OCI-M1 (cell line): Measurements from ENCODE around the gene DNAJB6.
"Not testable (repeated sequence)": the region's sequence is repeated elsewhere in the genome, so short reads cannot be mapped to it uniquely, and the experiment has no call there.

Experiments used
- DNase-seq: peaks from one replicate; lab custom pipeline; 2025; lab: John Stamatoyannopoulos, UW

DNAJB6 gene

GRCh38 chr7:157442993-157443831 lies 106.4 kb downstream of the DNAJB6 start:
- no peak for DNase-seq

GRCh38 chr7:157444011-157444842 lies 107.4 kb downstream of the DNAJB6 start:
- no peak for DNase-seq

- DNase-seq = no peak
Measured at GRCh38 chr7:157444843-157445135, 108.0 kb downstream of the DNAJB6 start.

GRCh38 chr7:157445246-157445955 lies 108.6 kb downstream of the DNAJB6 start:
- no peak for DNase-seq

- no peak for DNase-seq
Measured at GRCh38 chr7:157445956-157446295, 109.1 kb downstream of the DNAJB6 start.

- DNase-seq = no peak
Measured at GRCh38 chr7:157446322-157446721, 109.5 kb downstream of the DNAJB6 start.

- DNase-seq = not testable (repeated sequence)
Measured at GRCh38 chr7:157454003-157454402, 117.2 kb downstream of the DNAJB6 start.

- no peak for DNase-seq
Measured at GRCh38 chr7:157457355-157458253, 120.8 kb downstream of the DNAJB6 start.

GRCh38 chr7:157458254-157458633 lies 121.4 kb downstream of the DNAJB6 start:
- DNase-seq = no peak

GRCh38 chr7:157459966-157460365 lies 123.2 kb downstream of the DNAJB6 start:
- no peak for DNase-seq

- DNase-seq = no peak
Measured at GRCh38 chr7:157460721-157461120, 123.9 kb downstream of the DNAJB6 start.

GRCh38 chr7:157461573-157462418 lies 125.0 kb downstream of the DNAJB6 start:
- DNase-seq = no peak

- DNase-seq = no peak
Measured at GRCh38 chr7:157462419-157462771, 125.6 kb downstream of the DNAJB6 start.

- no peak for DNase-seq
Measured at GRCh38 chr7:157462840-157463239, 126.0 kb downstream of the DNAJB6 start.

GRCh38 chr7:157463245-157463644 lies 126.4 kb downstream of the DNAJB6 start:
- DNase-seq = no peak

- DNase-seq = no peak
Measured at GRCh38 chr7:157464111-157464970, 127.5 kb downstream of the DNAJB6 start.

GRCh38 chr7:157464971-157465886 lies 128.4 kb downstream of the DNAJB6 start:
- no peak for DNase-seq

- DNase-seq = no peak
Measured at GRCh38 chr7:157465891-157466866, 129.4 kb downstream of the DNAJB6 start.
